ENCODE results near the gene KRI1. TPM values are rescaled to one million over a fixed set of nuclear protein-coding genes. Genes with fewer than 3 reads are reported as not detected.
A peak's percentile ranks its signal among the peaks of the same experiment; 100 is the strongest.

The KRI1 gene
- total and polyA plus RNA-seq, 12 donors, result 7.1 to 69.0 (median 20.1) TPM

DNA sequence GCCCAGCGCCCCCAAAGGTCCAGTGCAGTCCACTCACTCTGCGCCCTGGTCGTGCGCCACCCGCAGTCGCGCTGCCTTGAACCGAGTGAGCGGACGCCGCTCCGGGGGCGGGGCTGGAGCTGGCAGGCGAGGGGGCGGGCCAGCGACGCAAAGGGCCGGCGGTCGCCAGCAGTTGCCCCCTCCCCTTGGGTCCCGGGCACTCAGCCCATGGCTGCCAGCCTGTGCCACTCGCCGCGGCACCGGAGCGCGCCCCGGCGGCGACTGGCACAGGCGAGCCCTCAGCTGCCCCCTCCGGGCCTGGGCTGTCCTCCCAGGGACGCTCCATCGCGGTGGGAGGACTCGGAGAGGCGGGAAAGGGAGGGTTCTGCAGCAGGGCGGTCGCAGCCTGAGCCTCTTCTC is 48.5 kb downstream of the KRI1 start, which contains the start of gene S1PR5:
Gene S1PR5, minus strand, starts transcription at position 87 of the 399 bp plus-strand sequence. CDS start 2,436 bp downstream, outside the sequence.
- Histone ChIP-seq H3K36me3 (replicated peaks in 1 of 2) (no peaks in the 10 kb centered on the region), H3K27ac (peak within 1 kb of the TSS in 1 of 5 donors; percentile 45), H3K4me3 (peak within 1 kb of the TSS in 1 of 4 donors; percentile 45), H3K4me1 (replicated peaks in 1 of 2) (peaks cover 13 to 17% of the 10 kb centered on the region in 2 donors), H3K9me3 (replicated peaks in 1 of 3) (no peaks in the 10 kb centered on the region), H3K27me3 (peaks cover 48% of the 10 kb centered on the region)
- intact Hi-C loops (cut with DNase I), result no loop called here
- whole genome bisulfite sequencing, 4 donors, result 0 to 1% (median 1%) methylated on average over 6 to 39 of the region's 39 CpGs
- DNase-seq, result peak in 1 of 7 donors; percentile 33
- TF ChIP-seq, protein P1, sequence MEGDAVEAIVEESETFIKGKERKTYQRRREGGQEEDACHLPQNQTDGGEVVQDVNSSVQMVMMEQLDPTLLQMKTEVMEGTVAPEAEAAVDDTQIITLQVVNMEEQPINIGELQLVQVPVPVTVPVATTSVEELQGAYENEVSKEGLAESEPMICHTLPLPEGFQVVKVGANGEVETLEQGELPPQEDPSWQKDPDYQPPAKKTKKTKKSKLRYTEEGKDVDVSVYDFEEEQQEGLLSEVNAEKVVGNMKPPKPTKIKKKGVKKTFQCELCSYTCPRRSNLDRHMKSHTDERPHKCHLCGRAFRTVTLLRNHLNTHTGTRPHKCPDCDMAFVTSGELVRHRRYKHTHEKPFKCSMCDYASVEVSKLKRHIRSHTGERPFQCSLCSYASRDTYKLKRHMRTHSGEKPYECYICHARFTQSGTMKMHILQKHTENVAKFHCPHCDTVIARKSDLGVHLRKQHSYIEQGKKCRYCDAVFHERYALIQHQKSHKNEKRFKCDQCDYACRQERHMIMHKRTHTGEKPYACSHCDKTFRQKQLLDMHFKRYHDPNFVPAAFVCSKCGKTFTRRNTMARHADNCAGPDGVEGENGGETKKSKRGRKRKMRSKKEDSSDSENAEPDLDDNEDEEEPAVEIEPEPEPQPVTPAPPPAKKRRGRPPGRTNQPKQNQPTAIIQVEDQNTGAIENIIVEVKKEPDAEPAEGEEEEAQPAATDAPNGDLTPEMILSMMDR (IDR thresholded peaks at IDR 0.05), result no peak
- TF ChIP-seq POLR2A (IDR thresholded peaks at IDR 0.05), result no peak

DNA sequence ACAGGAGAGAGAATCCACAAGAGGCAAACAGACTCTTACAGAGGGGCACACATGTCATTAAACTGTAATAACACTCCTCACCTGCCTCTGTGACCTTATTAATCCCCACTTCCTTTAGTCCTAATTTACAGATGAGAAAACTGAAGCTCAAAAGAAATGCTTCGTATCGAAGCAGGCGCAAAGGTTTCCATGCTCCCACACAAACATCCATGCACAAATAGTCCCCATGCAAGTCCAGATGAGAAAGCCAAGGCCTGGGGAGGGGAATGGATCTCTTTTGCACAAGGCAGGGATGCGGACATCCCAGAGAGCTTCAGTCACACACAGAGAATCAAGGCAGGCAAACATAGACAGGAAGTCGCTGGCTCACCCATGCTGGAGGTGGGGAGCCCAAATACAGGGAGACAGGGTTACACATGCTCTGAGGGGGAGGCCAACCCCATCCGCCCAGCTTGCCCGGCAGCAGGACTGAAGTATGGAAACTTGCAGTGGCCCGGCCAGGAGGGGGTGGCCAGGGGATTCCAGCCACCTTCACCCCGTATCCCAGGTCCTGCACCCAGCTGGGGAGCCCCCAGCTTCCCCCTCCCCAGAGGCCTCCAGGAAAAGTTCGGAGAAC is 49.0 kb downstream of the KRI1 start:
- intact Hi-C loops (cut with DNase I), result no loop called here

DNA sequence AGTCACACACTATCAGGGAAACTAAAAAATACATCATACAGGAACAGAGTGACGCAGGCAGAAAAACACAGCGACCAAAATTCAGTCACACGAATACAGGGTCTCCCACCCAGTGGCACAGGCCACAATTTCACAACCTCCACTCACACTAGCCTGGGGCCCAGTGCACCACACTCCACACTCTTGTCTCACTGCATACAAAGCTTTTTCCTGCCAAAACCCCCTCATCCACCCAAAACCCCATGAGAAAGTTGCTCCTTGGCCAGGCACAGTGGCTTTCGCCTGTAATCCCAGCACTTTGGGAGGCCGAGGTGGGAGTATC is 49.8 kb downstream of the KRI1 start:
- peaks cover 48% of the 10 kb centered on the region for H3K27me3 ChIP-seq
- no peak for DNase-seq
- H3K4me1 ChIP-seq (replicated peaks in 1 of 2), result peaks cover 13 to 17% of the 10 kb centered on the region in 2 donors
- TF ChIP-seq, protein P1 (IDR thresholded peaks at IDR 0.05), result no peak
- no peak for TF ChIP-seq POLR2A (IDR thresholded peaks at IDR 0.05)
- no peaks in the 10 kb centered on the region for H3K9me3 ChIP-seq (replicated peaks in 1 of 3)
- intact Hi-C loops (cut with DNase I), result no loop called here
- H3K4me3 ChIP-seq, result no peak overlapping the region
- WGBS, 4 donors, result 86 to 92% (median 87%) methylated on average over 5 of the region's 5 CpGs
- no peak overlapping the region for H3K27ac ChIP-seq
- no peaks in the 10 kb centered on the region for H3K36me3 ChIP-seq (replicated peaks in 1 of 2)

More for the DNA sequence above, 49.0 kb downstream of the KRI1 start:
- Histone ChIP-seq H3K9me3 (replicated peaks in 1 of 3) (no peaks in the 10 kb centered on the region), H3K27me3 (peaks cover 48% of the 10 kb centered on the region), H3K4me1 (replicated peaks in 1 of 2) (peaks cover 13 to 17% of the 10 kb centered on the region in 2 donors), H3K36me3 (replicated peaks in 1 of 2) (no peaks in the 10 kb centered on the region), H3K27ac (no peak overlapping the region), H3K4me3 (peak overlapping the region in 1 of 4 donors; percentile 45)
- WGBS, 4 donors, result 49 to 58% (median 56%) methylated on average over 7 to 10 of the region's 10 CpGs
- no peak for TF ChIP-seq POLR2A (IDR thresholded peaks at IDR 0.05)
- TF ChIP-seq, protein P1 (IDR thresholded peaks at IDR 0.05), result no peak
- DNase-seq, result no peak

DNA sequence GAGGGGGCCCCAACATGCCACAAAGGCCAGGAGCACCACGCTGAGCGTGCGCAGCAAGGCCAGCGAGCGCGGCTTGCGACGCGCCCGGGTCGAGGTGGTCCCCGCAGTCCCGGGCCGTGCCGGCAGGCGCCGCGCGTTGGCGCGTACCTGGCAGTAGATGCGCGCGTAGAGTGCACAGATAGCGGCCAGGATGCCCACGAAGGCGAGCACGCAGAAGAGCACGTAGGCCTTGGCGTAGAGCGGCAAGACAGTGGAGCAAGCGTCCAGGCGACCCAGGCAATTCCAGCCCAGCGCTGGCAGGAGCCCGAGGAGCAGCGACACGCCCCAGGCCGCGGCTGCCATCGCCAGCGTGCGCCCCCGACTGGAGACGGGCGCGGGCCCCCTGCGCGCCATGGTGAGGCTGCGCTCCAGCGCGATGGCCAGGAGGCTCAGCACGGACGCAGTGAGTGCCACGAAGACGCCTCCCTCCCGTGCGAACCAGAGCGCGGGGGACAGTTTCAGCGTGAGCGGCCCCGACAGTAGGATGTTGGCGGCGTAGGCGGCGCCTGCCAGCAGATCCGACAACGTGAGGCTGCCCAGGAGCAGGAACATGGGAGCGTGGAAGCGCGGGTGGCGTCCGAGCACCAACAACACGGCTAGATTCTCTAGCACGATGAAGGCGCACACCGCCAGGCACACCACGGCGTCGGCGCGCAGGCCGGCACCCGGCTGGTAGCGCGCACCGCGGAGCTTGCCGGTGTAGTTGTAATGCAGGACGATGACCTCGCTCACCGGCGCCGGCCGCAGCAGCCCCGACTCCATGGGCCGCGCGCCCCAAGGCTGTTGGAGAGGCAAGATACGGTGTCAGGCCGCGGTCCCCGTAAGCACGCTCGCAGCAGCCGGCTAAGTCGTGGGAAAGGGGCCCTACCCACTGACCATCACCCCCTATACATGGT is 51.3 kb downstream of the KRI1 start:
- no peak for DNase-seq
- Histone ChIP-seq H3K4me1 (replicated peaks in 1 of 2) (peaks cover 13 to 17% of the 10 kb centered on the region in 2 donors), H3K9me3 (replicated peaks in 1 of 3) (no peaks in the 10 kb centered on the region), H3K4me3 (no peak overlapping the region), H3K27ac (no peak overlapping the region), H3K36me3 (replicated peaks in 1 of 2) (no peaks in the 10 kb centered on the region), H3K27me3 (peaks cover 51% of the 10 kb centered on the region)
- 11 to 28% (median 21%) methylated on average over 9 to 107 of the region's 107 CpGs for WGBS, 4 donors
- intact Hi-C loops (cut with DNase I), result no loop called here
- no peak for TF ChIP-seq POLR2A (IDR thresholded peaks at IDR 0.05)
- TF ChIP-seq, protein P1 (IDR thresholded peaks at IDR 0.05), result no peak

Data from adrenal gland (tissue), 12 donors.